GM12878 (cell line): ENCODE results near the gene ZBTB18. TPM values are rescaled to one million over a fixed set of nuclear protein-coding genes. Genes with fewer than 3 reads are reported as not detected.

Experiments used
- ATAC-seq: fragments of 200-7000 bp; cut with Tn5 transposase; 3 replicates; pipeline ENCODE4 v1.9.1; 2020; ENCODE audit warnings: mild to moderate bottlenecking, moderate library complexity
- BruUV-seq: library from RNA; stranded (reverse); fragments of 400-500 nt; replicated peaks from 2 replicates; lab custom pipeline; 2021; lab: Mats Ljungman, UMichigan
- CTCF ChIA-PET: fragments of 300-600 bp; sonication (Branson Sonifier 250); formaldehyde crosslinking; extraction: SDS; loops from one replicate; lab custom pipeline; 2021; ENCODE audit warnings: inconsistent platforms; lab: Yijun Ruan, JAX
- POLR2A ChIA-PET: fragments of 350-600 bp; formaldehyde crosslinking; extraction: SDS; loops from one replicate; lab custom pipeline; 2021; ENCODE audit warnings: inconsistent platforms; lab: Charles Lee
- RAD21 ChIA-PET: fragments of 300-600 bp; sonication (Branson Sonifier 250); formaldehyde crosslinking; loops from one replicate; lab custom pipeline; 2023; ENCODE audit warnings: antibody characterized with exemption; ENCODE audit not compliant: unreplicated experiment; lab: Charles Lee
- SMC1A ChIA-PET: fragments of 300-600 bp; sonication (Branson Sonifier 250); formaldehyde crosslinking; loops from one replicate; lab custom pipeline; 2023; ENCODE audit not compliant: unreplicated experiment, uncharacterized antibody; lab: Charles Lee
- DNase-seq: peaks from one replicate; pipeline ENCODE4 v3.0.0-alpha.2; 2011; ENCODE audit warnings: low read depth, low spot score
- FAIRE-seq: peaks from 3 replicates; lab custom pipeline; 2011; peaks lifted over from hg19 to GRCh38; lab: Jason Lieb, UNC
- H2AFZ ChIP-seq: 2 replicates; pipeline ENCODE4 v1.6.0; 2011; ENCODE audit warnings: low read depth, low read length, control low read depth; ENCODE audit not compliant: control insufficient read depth
- H3K27ac ChIP-seq: 2 replicates; pipeline ENCODE4 v1.5.1; 2011; ENCODE audit warnings: control low read depth; ENCODE audit not compliant: control insufficient read depth, insufficient read depth
- H3K27me3 ChIP-seq, 2 experiments: replicated peaks in 1 of 2; 2 replicates each; pipeline versions ENCODE4 v1.6.0 to v1.6.1; 2011; ENCODE audit warnings: low read length in 1 of 2; ENCODE audit not compliant: control insufficient read depth in 2 of 2, insufficient read depth in 2 of 2
- H3K36me3 ChIP-seq, 2 experiments: 2 replicates each; pipeline ENCODE4 v1.5.1; 2011; ENCODE audit warnings: low read length in 1 of 2; ENCODE audit not compliant: control insufficient read depth in 2 of 2, insufficient read depth in 2 of 2
- H3K4me1 ChIP-seq: 2 replicates; pipeline ENCODE4 v1.6.1; 2011; ENCODE audit warnings: mild to moderate bottlenecking, low read length, moderate library complexity, mixed read lengths; ENCODE audit not compliant: control insufficient read depth, insufficient read depth
- H3K4me2 ChIP-seq: 2 replicates; pipeline ENCODE4 v1.6.0; 2011; ENCODE audit warnings: control low read depth; ENCODE audit not compliant: control insufficient read depth, insufficient read depth
- H3K4me3 ChIP-seq: fragments of 200-600 bp; sonication (generic); 2 replicates; pipeline ENCODE4 v1.5.1; 2016
- H3K79me2 ChIP-seq: 2 replicates; pipeline ENCODE4 v1.6.0; 2011; ENCODE audit warnings: low read length; ENCODE audit not compliant: control insufficient read depth, insufficient read depth
- H3K9ac ChIP-seq: 2 replicates; pipeline ENCODE4 v1.8.0; 2011; ENCODE audit warnings: low read length, control low read depth, mixed read lengths; ENCODE audit not compliant: control insufficient read depth, insufficient read depth
- H3K9me3 ChIP-seq: replicated peaks from 3 replicates; pipeline ENCODE4 v1.5.1; 2011; ENCODE audit warnings: mild to moderate bottlenecking, low read length; ENCODE audit not compliant: control insufficient read depth, insufficient read depth
- H4K20me1 ChIP-seq: 2 replicates; pipeline ENCODE4 v1.6.0; 2011; ENCODE audit not compliant: control insufficient read depth, insufficient read depth
- BRCA1 ChIP-seq: IDR thresholded peaks from 2 replicates; pipeline ENCODE4 v1.6.1; 2011; ENCODE audit warnings: low read depth, low read length, improper control_type of control experiment
- CBX5 ChIP-seq: sonication (generic); IDR thresholded peaks from 2 replicates; pipeline ENCODE4 v1.6.1; 2016; ENCODE audit warnings: low read depth, moderate library complexity, mild to moderate bottlenecking, inconsistent platforms
- HDAC6 ChIP-seq: fragments of 200-600 bp; sonication (generic); IDR thresholded peaks from one replicate; pipeline ENCODE4 v1.8.0; 2017; ENCODE audit warnings: antibody characterized with exemption; ENCODE audit not compliant: unreplicated experiment
- HDGF ChIP-seq: fragments of 450-650 bp; IDR thresholded peaks from 2 replicates; pipeline ENCODE4 v1.6.1; 2016; ENCODE audit warnings: antibody characterized with exemption
- IKZF1 ChIP-seq: fragments of 450-650 bp; conservative IDR thresholded peaks from 2 replicates; pipeline ENCODE4 v1.6.1; 2017; ENCODE audit warnings: antibody characterized with exemption, mild to moderate bottlenecking
- KAT2A ChIP-seq: conservative IDR thresholded peaks from 2 replicates; pipeline ENCODE4 v1.6.1; 2011; ENCODE audit warnings: low read depth, low read length; ENCODE audit not compliant: control insufficient read depth
- MTA2 ChIP-seq: fragments of 450-650 bp; IDR thresholded peaks from 2 replicates; pipeline ENCODE4 v1.6.1; 2016; ENCODE audit warnings: low read depth, mild to moderate bottlenecking, moderate library complexity
- NBN ChIP-seq: fragments of 450-650 bp; IDR thresholded peaks from 2 replicates; pipeline ENCODE4 v1.6.1; 2016
- NFXL1 ChIP-seq: fragments of 450-650 bp; IDR thresholded peaks from 2 replicates; pipeline ENCODE4 v1.6.1; 2017; ENCODE audit warnings: antibody characterized with exemption, mild to moderate bottlenecking, borderline replicate concordance
- PAX8 ChIP-seq: fragments of 450-650 bp; IDR thresholded peaks from 2 replicates; pipeline ENCODE4 v1.6.1; 2017; ENCODE audit warnings: mild to moderate bottlenecking, moderate library complexity
- PML ChIP-seq: IDR thresholded peaks from 2 replicates; pipeline ENCODE4 v1.6.1; 2012; ENCODE audit warnings: low read length, inconsistent platforms
- RBBP5 ChIP-seq: fragments of 200-600 bp; sonication (generic); conservative IDR thresholded peaks from 2 replicates; pipeline ENCODE4 v1.6.1; 2016
- SPI1 ChIP-seq: IDR thresholded peaks from 2 replicates; pipeline ENCODE4 v1.6.1; 2011; ENCODE audit warnings: low read depth, mild to moderate bottlenecking, low read length, moderate library complexity, borderline replicate concordance; ENCODE audit not compliant: insufficient read depth
- TCF3 ChIP-seq: IDR thresholded peaks from 2 replicates; pipeline ENCODE4 v1.6.1; 2012; ENCODE audit warnings: low read depth, mild to moderate bottlenecking, low read length, borderline replicate concordance; ENCODE audit not compliant: insufficient read depth
- ZSCAN29 ChIP-seq: fragments of 450-650 bp; IDR thresholded peaks from 2 replicates; pipeline ENCODE4 v1.6.1; 2017; ENCODE audit warnings: mild to moderate bottlenecking, moderate library complexity
- ZZZ3 ChIP-seq: IDR thresholded peaks from 2 replicates; pipeline ENCODE4 v1.6.1; 2011; ENCODE audit warnings: low read depth; ENCODE audit not compliant: control insufficient read depth, insufficient read length
- WGBS: methylation state at CpG from one replicate; pipeline ENCODE4 v1.1.6; 2016; ENCODE audit warnings: low lambda C conversion rate; ENCODE audit not compliant: insufficient replicate concordance, insufficient coverage; ENCODE audit errors: missing lambda C conversion rate; 5-methylcytosine and 5-hydroxymethylcytosine counted together
- in situ Hi-C: fragments of 300-500 bp; cut with MboI; formaldehyde crosslinking; loops from 9 replicates; pipeline ENCODE4 v1.14.3; 2018; ENCODE audit warnings: mixed read lengths
- intact Hi-C: fragments of 100-400 bp; cut with micrococcal nuclease; formaldehyde crosslinking; loops from one replicate; pipeline ENCODE4 v1.14.2; 2022; ENCODE audit not compliant: unreplicated experiment
- polyA plus RNA-seq, 11 experiments: library from polyadenylated mRNA; depleted of rRNA in 4 of 11; unstranded in 6 of 11; stranded (reverse) in 5 of 11; fragments of >200 nt; fragmentation: Nextera tagmentation in 4 of 11; fragmentation: Illumina TruSeq in 1 of 11; extraction: Ambion mirVana in 4 of 11; extraction: Trizol in 1 of 11; gene quantifications; 1 replicate in 1 of 11; 2 replicates in 10 of 11; pipeline versions ENCODE4 v1.2.1 to v1.2.3, GENCODE V29; 2011 to 2016; ENCODE audit warnings: inconsistent platforms in 2 of 11, missing spikeins in 2 of 11, low read depth in 1 of 11
- total RNA-seq, 4 experiments: library from RNA; depleted of rRNA in 3 of 4; stranded (reverse); fragments of >200 nt in 3 of 4; fragmentation: Illumina TruSeq in 1 of 4; extraction: Trizol in 1 of 4; gene quantifications; 2 replicates each; pipeline versions ENCODE4 v1.2.1 to v1.2.3, GENCODE V29; 2013 to 2021
- TF ChIP-seq, protein P1 (sequence below): IDR thresholded peaks from 2 replicates; pipeline ENCODE4 v1.6.1; 2011; ENCODE audit warnings: low read depth, mild to moderate bottlenecking, low read length, moderate library complexity, borderline replicate concordance; ENCODE audit errors: extremely low read depth
- TF ChIP-seq, protein P2 (sequence below): fragments of 450-650 bp; IDR thresholded peaks from 2 replicates; pipeline ENCODE4 v1.6.1; 2017; ENCODE audit warnings: mild to moderate bottlenecking, moderate library complexity
- TF ChIP-seq, protein P3 (sequence below): fragments of 150-350 bp; IDR thresholded peaks from 2 replicates; pipeline ENCODE4 v1.6.1; 2016; ENCODE audit warnings: low read depth, low read length

The ZBTB18 gene
- total and polyA plus RNA-seq, 10 of the 15 experiments (the other 5 are each of a cell fraction or from before 2014, with no cell fraction given): 0.27 to 8.6 (median 6.1) TPM

DNA sequence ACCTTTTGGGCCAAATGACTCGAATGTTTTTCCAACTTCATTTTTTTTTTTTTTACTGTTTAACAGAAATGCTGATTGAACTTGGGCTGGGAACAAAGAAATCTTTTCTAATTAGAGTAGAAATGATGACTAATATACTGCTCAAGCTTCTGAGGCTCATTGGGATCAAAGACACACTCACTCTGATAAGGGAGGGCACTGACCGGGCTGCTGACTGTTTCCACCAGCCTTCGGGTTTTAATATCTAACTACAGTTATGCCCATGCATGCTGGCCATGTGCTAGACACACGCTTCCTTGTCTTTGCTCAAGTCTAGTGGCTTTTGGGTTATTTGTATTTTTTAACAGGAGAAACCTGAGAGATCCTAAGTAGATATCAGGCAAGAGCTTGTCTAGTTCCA lies 16.8 kb downstream of the ZBTB18 start (continued):
- TF ChIP-seq, protein P1, sequence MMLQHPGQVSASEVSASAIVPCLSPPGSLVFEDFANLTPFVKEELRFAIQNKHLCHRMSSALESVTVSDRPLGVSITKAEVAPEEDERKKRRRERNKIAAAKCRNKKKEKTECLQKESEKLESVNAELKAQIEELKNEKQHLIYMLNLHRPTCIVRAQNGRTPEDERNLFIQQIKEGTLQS: no peak
- TF ChIP-seq PML (no peak), HDAC6 (no peak), BRCA1 (no peak), ZSCAN29 (no peak), PAX8 (no peak), KAT2A (no peak), RBBP5 (no peak)
- TF ChIP-seq, protein P2, sequence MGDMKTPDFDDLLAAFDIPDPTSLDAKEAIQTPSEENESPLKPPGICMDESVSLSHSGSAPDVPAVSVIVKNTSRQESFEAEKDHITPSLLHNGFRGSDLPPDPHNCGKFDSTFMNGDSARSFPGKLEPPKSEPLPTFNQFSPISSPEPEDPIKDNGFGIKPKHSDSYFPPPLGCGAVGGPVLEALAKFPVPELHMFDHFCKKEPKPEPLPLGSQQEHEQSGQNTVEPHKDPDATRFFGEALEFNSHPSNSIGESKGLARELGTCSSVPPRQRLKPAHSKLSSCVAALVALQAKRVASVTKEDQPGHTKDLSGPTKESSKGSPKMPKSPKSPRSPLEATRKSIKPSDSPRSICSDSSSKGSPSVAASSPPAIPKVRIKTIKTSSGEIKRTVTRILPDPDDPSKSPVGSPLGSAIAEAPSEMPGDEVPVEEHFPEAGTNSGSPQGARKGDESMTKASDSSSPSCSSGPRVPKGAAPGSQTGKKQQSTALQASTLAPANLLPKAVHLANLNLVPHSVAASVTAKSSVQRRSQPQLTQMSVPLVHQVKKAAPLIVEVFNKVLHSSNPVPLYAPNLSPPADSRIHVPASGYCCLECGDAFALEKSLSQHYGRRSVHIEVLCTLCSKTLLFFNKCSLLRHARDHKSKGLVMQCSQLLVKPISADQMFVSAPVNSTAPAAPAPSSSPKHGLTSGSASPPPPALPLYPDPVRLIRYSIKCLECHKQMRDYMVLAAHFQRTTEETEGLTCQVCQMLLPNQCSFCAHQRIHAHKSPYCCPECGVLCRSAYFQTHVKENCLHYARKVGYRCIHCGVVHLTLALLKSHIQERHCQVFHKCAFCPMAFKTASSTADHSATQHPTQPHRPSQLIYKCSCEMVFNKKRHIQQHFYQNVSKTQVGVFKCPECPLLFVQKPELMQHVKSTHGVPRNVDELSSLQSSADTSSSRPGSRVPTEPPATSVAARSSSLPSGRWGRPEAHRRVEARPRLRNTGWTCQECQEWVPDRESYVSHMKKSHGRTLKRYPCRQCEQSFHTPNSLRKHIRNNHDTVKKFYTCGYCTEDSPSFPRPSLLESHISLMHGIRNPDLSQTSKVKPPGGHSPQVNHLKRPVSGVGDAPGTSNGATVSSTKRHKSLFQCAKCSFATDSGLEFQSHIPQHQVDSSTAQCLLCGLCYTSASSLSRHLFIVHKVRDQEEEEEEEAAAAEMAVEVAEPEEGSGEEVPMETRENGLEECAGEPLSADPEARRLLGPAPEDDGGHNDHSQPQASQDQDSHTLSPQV: no peak

DNA sequence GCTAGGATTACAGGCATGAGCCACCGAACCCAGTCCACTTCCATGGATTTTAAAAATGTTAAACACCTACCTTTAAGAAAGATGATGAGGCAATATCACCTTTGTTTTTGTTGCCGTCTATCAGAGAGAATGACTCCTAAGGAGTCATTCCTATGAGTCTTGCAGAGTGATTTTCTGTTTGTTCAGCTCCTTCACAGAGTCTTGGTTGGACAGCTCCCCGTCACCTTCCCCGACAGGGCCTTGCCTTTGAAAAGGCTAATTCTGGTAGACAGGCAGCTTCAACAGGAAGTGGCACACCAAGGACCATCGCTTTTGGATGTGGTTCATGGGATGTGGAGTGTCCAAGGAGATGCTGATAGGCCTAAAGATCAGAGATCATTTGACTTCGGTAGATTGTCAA lies 17.5 kb downstream of the ZBTB18 start:
- Histone ChIP-seq H3K36me3 (no peaks in the 10 kb centered on the region), H3K27ac (no peak overlapping the region), H2AFZ (no peak overlapping the region), H3K4me1 (no peaks in the 10 kb centered on the region), H4K20me1 (no peaks in the 10 kb centered on the region), H3K9ac (no peak overlapping the region), H3K79me2 (no peaks in the 10 kb centered on the region), H3K9me3 (no peaks in the 10 kb centered on the region), H3K4me2 (no peak overlapping the region), H3K4me3 (no peak overlapping the region), H3K27me3 (no peaks in the 10 kb centered on the region; a peak in 3 of 4 replicates)
- in situ Hi-C loops: no loop called here
- ATAC-seq (no peak), FAIRE-seq (no peak), DNase-seq (no peak)
- ChIA-PET POLR2A (no interaction called here), CTCF (no interaction called here), RAD21 (no interaction called here), SMC1A (interaction anchor here (1.4 kb wide), 1 partner anchor 9 kb away, joined by 5 read pairs; no protein-coding TSS in a partner anchor)
- BruUV-seq: no TSS peak
- 70% methylated on average over 6 of the region's 6 CpGs for WGBS
- intact Hi-C loops: no loop called here
- no peak for TF ChIP-seq ZZZ3
- TF ChIP-seq IKZF1: no peak
- TF ChIP-seq TCF3: no peak
- no peak for TF ChIP-seq NFXL1
- TF ChIP-seq CBX5: no peak
- no peak for TF ChIP-seq NBN
- no peak for TF ChIP-seq MTA2
- no peak for TF ChIP-seq SPI1
- TF ChIP-seq HDGF: no peak
- TF ChIP-seq, protein P3, sequence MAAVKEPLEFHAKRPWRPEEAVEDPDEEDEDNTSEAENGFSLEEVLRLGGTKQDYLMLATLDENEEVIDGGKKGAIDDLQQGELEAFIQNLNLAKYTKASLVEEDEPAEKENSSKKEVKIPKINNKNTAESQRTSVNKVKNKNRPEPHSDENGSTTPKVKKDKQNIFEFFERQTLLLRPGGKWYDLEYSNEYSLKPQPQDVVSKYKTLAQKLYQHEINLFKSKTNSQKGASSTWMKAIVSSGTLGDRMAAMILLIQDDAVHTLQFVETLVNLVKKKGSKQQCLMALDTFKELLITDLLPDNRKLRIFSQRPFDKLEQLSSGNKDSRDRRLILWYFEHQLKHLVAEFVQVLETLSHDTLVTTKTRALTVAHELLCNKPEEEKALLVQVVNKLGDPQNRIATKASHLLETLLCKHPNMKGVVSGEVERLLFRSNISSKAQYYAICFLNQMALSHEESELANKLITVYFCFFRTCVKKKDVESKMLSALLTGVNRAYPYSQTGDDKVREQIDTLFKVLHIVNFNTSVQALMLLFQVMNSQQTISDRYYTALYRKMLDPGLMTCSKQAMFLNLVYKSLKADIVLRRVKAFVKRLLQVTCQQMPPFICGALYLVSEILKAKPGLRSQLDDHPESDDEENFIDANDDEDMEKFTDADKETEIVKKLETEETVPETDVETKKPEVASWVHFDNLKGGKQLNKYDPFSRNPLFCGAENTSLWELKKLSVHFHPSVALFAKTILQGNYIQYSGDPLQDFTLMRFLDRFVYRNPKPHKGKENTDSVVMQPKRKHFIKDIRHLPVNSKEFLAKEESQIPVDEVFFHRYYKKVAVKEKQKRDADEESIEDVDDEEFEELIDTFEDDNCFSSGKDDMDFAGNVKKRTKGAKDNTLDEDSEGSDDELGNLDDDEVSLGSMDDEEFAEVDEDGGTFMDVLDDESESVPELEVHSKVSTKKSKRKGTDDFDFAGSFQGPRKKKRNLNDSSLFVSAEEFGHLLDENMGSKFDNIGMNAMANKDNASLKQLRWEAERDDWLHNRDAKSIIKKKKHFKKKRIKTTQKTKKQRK: no peak
